ENCODE results near the gene CAMTA1.

CAMTA1 gene

GRCh38 chr1:7430691-7431090, 645.4 kb downstream of the CAMTA1 start:
- no peak for DNase-seq

GRCh38 chr1:7432102-7432899, 647.0 kb downstream of the CAMTA1 start:
- DNase-seq: no peak

- DNase-seq: no peak
Observed at GRCh38 chr1:7432900-7433380, 647.7 kb downstream of the CAMTA1 start.

- no peak for DNase-seq
Observed at GRCh38 chr1:7434566-7434965, 649.3 kb downstream of the CAMTA1 start.

- no peak for DNase-seq
Observed at GRCh38 chr1:7435276-7436055, 650.2 kb downstream of the CAMTA1 start.

GRCh38 chr1:7436056-7437005, 651.1 kb downstream of the CAMTA1 start:
- no peak for DNase-seq

- no peak for DNase-seq
Observed at GRCh38 chr1:7437036-7437435, 651.8 kb downstream of the CAMTA1 start.

GRCh38 chr1:7437608-7438395, 652.5 kb downstream of the CAMTA1 start:
- DNase-seq: no peak

- DNase-seq: no peak
Observed at GRCh38 chr1:7438396-7438785, 653.1 kb downstream of the CAMTA1 start.

- no peak for DNase-seq
Observed at GRCh38 chr1:7438921-7439655, 653.8 kb downstream of the CAMTA1 start.

GRCh38 chr1:7440154-7440553, 654.9 kb downstream of the CAMTA1 start:
- DNase-seq: no peak

- DNase-seq: no peak
Observed at GRCh38 chr1:7441143-7441841, 656.0 kb downstream of the CAMTA1 start.

GRCh38 chr1:7442036-7442435, 656.8 kb downstream of the CAMTA1 start:
- no peak for DNase-seq

- DNase-seq: no peak
Observed at GRCh38 chr1:7442918-7443317, 657.7 kb downstream of the CAMTA1 start.

- no peak for DNase-seq
Observed at GRCh38 chr1:7444363-7444762, 659.1 kb downstream of the CAMTA1 start.

- DNase-seq: no peak
Observed at GRCh38 chr1:7447093-7447492, 661.8 kb downstream of the CAMTA1 start.

- no peak for DNase-seq
Observed at GRCh38 chr1:7447736-7448135, 662.5 kb downstream of the CAMTA1 start.

GRCh38 chr1:7448986-7449385, 663.7 kb downstream of the CAMTA1 start:
- DNase-seq: no peak

- no peak for DNase-seq
Observed at GRCh38 chr1:7449750-7450149, 664.5 kb downstream of the CAMTA1 start.

GRCh38 chr1:7450838-7451237, 665.6 kb downstream of the CAMTA1 start:
- DNase-seq: no peak

GRCh38 chr1:7453038-7453437, 667.8 kb downstream of the CAMTA1 start:
- no peak for DNase-seq

Measured in Kasumi-1 (cell line).